H1 (cell line): Measurements from ENCODE around the gene NUP98. TPM values are rescaled to one million over a fixed set of nuclear protein-coding genes. Genes with fewer than 3 reads are reported as not detected.

ENCODE experiments used
- HDAC6 ChIP-seq: IDR thresholded peaks from one replicate; pipeline ENCODE4 v1.7.1; 2012; ENCODE audit warnings: low read depth, mild to moderate bottlenecking, inconsistent platforms, low read length, moderate library complexity
- KDM4A ChIP-seq: IDR thresholded peaks from one replicate; pipeline ENCODE4 v1.7.1; 2012; ENCODE audit warnings: low read depth, mild to moderate bottlenecking, moderate library complexity, low read length, inconsistent platforms; ENCODE audit not compliant: severe bottlenecking
- POLR2A ChIP-seq, 2 experiments: IDR thresholded peaks; 1 replicate in 1 of 2; 2 replicates in 1 of 2; pipeline ENCODE4 v1.6.1; 2011; ENCODE audit warnings: low read depth in 2 of 2, low read length in 2 of 2, mild to moderate bottlenecking in 2 of 2; ENCODE audit errors: control extremely low read depth in 1 of 2
- YY1 ChIP-seq: IDR thresholded peaks from 2 replicates; pipeline ENCODE4 v1.6.1; 2011; ENCODE audit warnings: low read depth, mild to moderate bottlenecking, low read length
- polyA plus RNA-seq, 7 experiments: library from polyadenylated mRNA; depleted of rRNA in 3 of 7; stranded (reverse) in 5 of 7; unstranded in 2 of 7; fragments of >200 nt in 5 of 7; fragments of 200-250 nt in 2 of 7; gene quantifications; 1 replicate in 5 of 7; 2 replicates in 1 of 7; 4 replicates in 1 of 7; pipeline versions ENCODE4 v1.2.1 to v1.2.3, GENCODE V29; 2011 to 2013; ENCODE audit warnings: missing spikeins in 2 of 7, mixed read lengths in 2 of 7
- total RNA-seq: library from RNA; stranded (reverse); fragmentation: NEBNext Ultra II Directional; extraction: Animal tissue kit (Norgen Biotek cat#: 25700); gene quantifications from 2 replicates; pipeline ENCODE4 v1.2.1, GENCODE V29; 2021

NUP98 gene
- total and polyA plus RNA-seq, 2 of the 8 experiments (the other 6 are each of a cell fraction or from before 2014, with no cell fraction given): 98.6 to 261 TPM

GRCh38 chr11:3639841-3640240 is 157.5 kb downstream of the NUP98 start (continued):
- TF ChIP-seq KDM4A (no peak), HDAC6 (no peak), POLR2A (IDR thresholded peaks at IDR 0.05; ENCODE audit: control extremely low read depth in 1 of 2, low read depth in 2 of 2, low read length in 2 of 2) (no peak), YY1 (no peak)
- TF ChIP-seq, all 59 proteins: peak for 0
